KG1 (cell line): ENCODE results near the gene DLG2.

Experiments used
- DNase-seq: peaks from one replicate; lab custom pipeline; 2025; lab: John Stamatoyannopoulos, UW

DLG2 gene

GRCh38 chr11:84763931-84764330, 863.2 kb downstream of the DLG2 start:
- no peak for DNase-seq

- no peak for DNase-seq
Observed at GRCh38 chr11:84757711-84758110, 869.4 kb downstream of the DLG2 start.

GRCh38 chr11:84751371-84751770, 875.8 kb downstream of the DLG2 start:
- DNase-seq, result no peak

GRCh38 chr11:84747871-84748270, 879.3 kb downstream of the DLG2 start:
- DNase-seq, result peak; percentile 15

- no peak for DNase-seq
Observed at GRCh38 chr11:84740050-84740449, 887.1 kb downstream of the DLG2 start.

- DNase-seq, result no peak
Observed at GRCh38 chr11:84724256-84724655, 902.9 kb downstream of the DLG2 start.

GRCh38 chr11:84722583-84723108, 904.5 kb downstream of the DLG2 start:
- no peak for DNase-seq

- no peak for DNase-seq
Observed at GRCh38 chr11:84721561-84721961, 905.6 kb downstream of the DLG2 start.

- DNase-seq, result no peak
Observed at GRCh38 chr11:84720706-84721402, 906.3 kb downstream of the DLG2 start.

GRCh38 chr11:84719935-84720577, 907.1 kb downstream of the DLG2 start:
- DNase-seq, result no peak

GRCh38 chr11:84714316-84714780, 912.8 kb downstream of the DLG2 start:
- peak; percentile 52 for DNase-seq

GRCh38 chr11:84691830-84692229, 935.3 kb downstream of the DLG2 start:
- no peak for DNase-seq

GRCh38 chr11:84687433-84687832, 939.7 kb downstream of the DLG2 start:
- no peak for DNase-seq

- no peak for DNase-seq
Observed at GRCh38 chr11:84686716-84687115, 940.4 kb downstream of the DLG2 start.

- no peak for DNase-seq
Observed at GRCh38 chr11:84685976-84686375, 941.2 kb downstream of the DLG2 start.

- no peak for DNase-seq
Observed at GRCh38 chr11:84685149-84685548, 942.0 kb downstream of the DLG2 start.

GRCh38 chr11:84681456-84681855, 945.7 kb downstream of the DLG2 start:
- no peak for DNase-seq

GRCh38 chr11:84675396-84676025, 951.6 kb downstream of the DLG2 start:
- DNase-seq, result no peak

- no peak for DNase-seq
Observed at GRCh38 chr11:84673753-84674152, 953.4 kb downstream of the DLG2 start.

- DNase-seq, result no peak
Observed at GRCh38 chr11:84671325-84671999, 955.7 kb downstream of the DLG2 start.

GRCh38 chr11:84663731-84664130, 963.4 kb downstream of the DLG2 start:
- DNase-seq, result no peak

GRCh38 chr11:84660257-84660977, 966.7 kb downstream of the DLG2 start:
- no peak for DNase-seq
